ENCODE measurements around the gene SPATA6L. TPM values are rescaled to one million over a fixed set of nuclear protein-coding genes. Genes with fewer than 3 reads are reported as not detected.

SPATA6L gene
- total and polyA plus RNA-seq, 2 experiments from 2014 or later: 1.7 to 1.9 TPM

DNA sequence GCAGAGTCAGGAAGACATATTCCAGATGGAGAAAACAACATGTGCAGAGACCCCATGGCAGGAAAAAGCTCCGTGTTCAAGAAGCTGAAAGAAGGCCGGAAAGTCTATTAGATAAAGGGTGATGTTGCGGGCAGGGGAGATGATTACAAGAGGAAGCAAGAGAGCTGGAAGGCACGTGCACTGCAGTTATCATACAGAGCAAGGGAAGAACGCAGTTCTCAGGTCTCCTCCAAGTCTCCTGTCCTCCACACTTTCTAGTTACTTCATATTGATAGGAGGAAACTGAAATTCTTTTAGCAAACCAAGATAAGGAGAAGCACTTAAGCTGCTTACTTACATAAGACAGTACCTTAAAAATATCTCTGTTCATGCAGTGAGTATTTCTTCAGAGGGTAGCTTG lies 62.5 kb downstream of the SPATA6L start (continued):
- TF ChIP-seq ZNF462 (CRISPR knock-in tag; IDR thresholded peaks at IDR 0.05) (no peak), JUNB (IDR thresholded peaks at IDR 0.05; ENCODE audit: unreplicated experiment) (no peak), STAT1 (IDR thresholded peaks at IDR 0.05; ENCODE audit: unreplicated experiment) (no peak), CREB1 (CRISPR knock-in tag; IDR thresholded peaks at IDR 0.05; ENCODE audit: low read depth) (no peak), ZNF114 (CRISPR knock-in tag; IDR thresholded peaks at IDR 0.05) (no peak), ZNF331 (CRISPR knock-in tag; IDR thresholded peaks at IDR 0.05; ENCODE audit: low read depth) (no peak)
- TF ChIP-seq, protein P1, sequence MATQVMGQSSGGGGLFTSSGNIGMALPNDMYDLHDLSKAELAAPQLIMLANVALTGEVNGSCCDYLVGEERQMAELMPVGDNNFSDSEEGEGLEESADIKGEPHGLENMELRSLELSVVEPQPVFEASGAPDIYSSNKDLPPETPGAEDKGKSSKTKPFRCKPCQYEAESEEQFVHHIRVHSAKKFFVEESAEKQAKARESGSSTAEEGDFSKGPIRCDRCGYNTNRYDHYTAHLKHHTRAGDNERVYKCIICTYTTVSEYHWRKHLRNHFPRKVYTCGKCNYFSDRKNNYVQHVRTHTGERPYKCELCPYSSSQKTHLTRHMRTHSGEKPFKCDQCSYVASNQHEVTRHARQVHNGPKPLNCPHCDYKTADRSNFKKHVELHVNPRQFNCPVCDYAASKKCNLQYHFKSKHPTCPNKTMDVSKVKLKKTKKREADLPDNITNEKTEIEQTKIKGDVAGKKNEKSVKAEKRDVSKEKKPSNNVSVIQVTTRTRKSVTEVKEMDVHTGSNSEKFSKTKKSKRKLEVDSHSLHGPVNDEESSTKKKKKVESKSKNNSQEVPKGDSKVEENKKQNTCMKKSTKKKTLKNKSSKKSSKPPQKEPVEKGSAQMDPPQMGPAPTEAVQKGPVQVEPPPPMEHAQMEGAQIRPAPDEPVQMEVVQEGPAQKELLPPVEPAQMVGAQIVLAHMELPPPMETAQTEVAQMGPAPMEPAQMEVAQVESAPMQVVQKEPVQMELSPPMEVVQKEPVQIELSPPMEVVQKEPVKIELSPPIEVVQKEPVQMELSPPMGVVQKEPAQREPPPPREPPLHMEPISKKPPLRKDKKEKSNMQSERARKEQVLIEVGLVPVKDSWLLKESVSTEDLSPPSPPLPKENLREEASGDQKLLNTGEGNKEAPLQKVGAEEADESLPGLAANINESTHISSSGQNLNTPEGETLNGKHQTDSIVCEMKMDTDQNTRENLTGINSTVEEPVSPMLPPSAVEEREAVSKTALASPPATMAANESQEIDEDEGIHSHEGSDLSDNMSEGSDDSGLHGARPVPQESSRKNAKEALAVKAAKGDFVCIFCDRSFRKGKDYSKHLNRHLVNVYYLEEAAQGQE (IDR thresholded peaks at IDR 0.05; ENCODE audit: unreplicated experiment): no peak
